MM.1S (cell line): ENCODE data around the gene PROCA1.

Experiments used
- EZH2 ChIP-seq: fragments of 300-600 bp; sonication (generic); optimal IDR thresholded peaks from 2 replicates; pipeline ENCODE3; 2017; ENCODE audit warnings: low read depth, mild to moderate bottlenecking, antibody characterized with exemption, low read length, mixed read lengths
- EZH2phosphoT487 ChIP-seq: fragments of 300-600 bp; sonication (generic); IDR thresholded peaks from 2 replicates; pipeline ENCODE4 v1.6.1; 2018; ENCODE audit warnings: antibody characterized with exemption, low read length
- TF ChIP-seq, protein P1 (sequence below): fragments of 300-600 bp; sonication (generic); IDR thresholded peaks from 2 replicates; pipeline ENCODE4 v1.5.1; 2016; ENCODE audit warnings: antibody characterized with exemption, low read length, mixed read lengths

GRCh38 chr17:28748852-28749515 is 37.3 kb upstream of the PROCA1 start:
- TF ChIP-seq, protein P1, sequence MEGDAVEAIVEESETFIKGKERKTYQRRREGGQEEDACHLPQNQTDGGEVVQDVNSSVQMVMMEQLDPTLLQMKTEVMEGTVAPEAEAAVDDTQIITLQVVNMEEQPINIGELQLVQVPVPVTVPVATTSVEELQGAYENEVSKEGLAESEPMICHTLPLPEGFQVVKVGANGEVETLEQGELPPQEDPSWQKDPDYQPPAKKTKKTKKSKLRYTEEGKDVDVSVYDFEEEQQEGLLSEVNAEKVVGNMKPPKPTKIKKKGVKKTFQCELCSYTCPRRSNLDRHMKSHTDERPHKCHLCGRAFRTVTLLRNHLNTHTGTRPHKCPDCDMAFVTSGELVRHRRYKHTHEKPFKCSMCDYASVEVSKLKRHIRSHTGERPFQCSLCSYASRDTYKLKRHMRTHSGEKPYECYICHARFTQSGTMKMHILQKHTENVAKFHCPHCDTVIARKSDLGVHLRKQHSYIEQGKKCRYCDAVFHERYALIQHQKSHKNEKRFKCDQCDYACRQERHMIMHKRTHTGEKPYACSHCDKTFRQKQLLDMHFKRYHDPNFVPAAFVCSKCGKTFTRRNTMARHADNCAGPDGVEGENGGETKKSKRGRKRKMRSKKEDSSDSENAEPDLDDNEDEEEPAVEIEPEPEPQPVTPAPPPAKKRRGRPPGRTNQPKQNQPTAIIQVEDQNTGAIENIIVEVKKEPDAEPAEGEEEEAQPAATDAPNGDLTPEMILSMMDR: no peak
- TF ChIP-seq EZH2 (no peak), EZH2phosphoT487 (no peak)
